Measurements from ENCODE around the gene LPP. TPM values are rescaled to one million over a fixed set of nuclear protein-coding genes. Genes with fewer than 3 reads are reported as not detected.

The LPP gene
- polyA plus RNA-seq, 1 donor (not counting 4 experiments of a cell fraction or from before 2014, with no cell fraction given) = 16.0 TPM

DNA sequence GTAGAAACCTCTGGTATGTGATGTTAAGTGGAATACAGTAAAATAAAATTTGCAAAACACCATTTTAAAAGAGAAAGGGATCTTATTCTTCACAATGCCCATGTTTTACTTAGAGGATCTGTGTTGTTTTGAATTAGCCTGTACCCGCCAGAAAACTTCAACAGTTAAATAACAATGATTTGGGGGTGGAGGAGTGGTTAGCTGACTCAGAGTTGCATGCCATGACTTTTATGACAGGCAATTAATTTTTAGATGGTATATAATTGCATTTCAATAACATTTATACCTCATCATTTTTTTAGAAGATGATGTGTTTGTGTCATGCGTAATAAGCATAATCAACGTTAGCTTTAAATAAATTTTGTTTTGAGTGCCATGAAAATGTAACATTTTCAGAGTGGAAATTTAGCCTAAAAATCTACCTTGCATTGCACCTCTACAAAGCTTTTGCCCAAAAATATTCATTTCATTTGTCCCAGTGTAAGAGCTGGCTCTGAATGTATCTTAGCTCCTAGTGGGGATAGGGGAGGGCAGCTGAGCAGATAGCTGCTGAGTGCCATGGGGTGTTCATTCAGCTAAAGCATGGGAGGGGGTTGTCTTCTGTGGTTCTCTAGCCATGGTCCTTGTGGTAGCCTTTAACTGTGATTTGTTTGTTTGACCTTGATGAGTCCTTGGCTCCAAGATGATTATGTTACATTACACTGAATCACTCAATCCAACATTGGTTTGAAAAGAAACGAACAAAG lies 379.8 kb downstream of the LPP start:
- peak overlapping the region; percentile 13 for H3K27ac ChIP-seq (ENCODE audit: control insufficient read depth, insufficient read depth, low read length)
- H3K9me1 ChIP-seq (ENCODE audit: control insufficient read depth, extremely low read depth, insufficient read depth, low read length) = no peaks in the 10 kb centered on the region
- DNase-seq (ENCODE audit: low read depth, low spot score) (no peak), FAIRE-seq (peak; percentile 61)
- H3K36me3 ChIP-seq (ENCODE audit: control insufficient read depth in 2 of 2, extremely low read depth in 1 of 2, insufficient read depth in 2 of 2, low read length in 2 of 2) = no peaks in the 10 kb centered on the region
- peak overlapping the region; percentile 25 for H3K4me2 ChIP-seq (ENCODE audit: control insufficient read depth, extremely low read depth, insufficient read depth, low read depth, low read length)
- TF ChIP-seq, protein P1, sequence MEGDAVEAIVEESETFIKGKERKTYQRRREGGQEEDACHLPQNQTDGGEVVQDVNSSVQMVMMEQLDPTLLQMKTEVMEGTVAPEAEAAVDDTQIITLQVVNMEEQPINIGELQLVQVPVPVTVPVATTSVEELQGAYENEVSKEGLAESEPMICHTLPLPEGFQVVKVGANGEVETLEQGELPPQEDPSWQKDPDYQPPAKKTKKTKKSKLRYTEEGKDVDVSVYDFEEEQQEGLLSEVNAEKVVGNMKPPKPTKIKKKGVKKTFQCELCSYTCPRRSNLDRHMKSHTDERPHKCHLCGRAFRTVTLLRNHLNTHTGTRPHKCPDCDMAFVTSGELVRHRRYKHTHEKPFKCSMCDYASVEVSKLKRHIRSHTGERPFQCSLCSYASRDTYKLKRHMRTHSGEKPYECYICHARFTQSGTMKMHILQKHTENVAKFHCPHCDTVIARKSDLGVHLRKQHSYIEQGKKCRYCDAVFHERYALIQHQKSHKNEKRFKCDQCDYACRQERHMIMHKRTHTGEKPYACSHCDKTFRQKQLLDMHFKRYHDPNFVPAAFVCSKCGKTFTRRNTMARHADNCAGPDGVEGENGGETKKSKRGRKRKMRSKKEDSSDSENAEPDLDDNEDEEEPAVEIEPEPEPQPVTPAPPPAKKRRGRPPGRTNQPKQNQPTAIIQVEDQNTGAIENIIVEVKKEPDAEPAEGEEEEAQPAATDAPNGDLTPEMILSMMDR (optimal IDR thresholded peaks at IDR 0.05 in 1 of 3, IDR thresholded peaks at IDR 0.05 in 1 of 3, conservative IDR thresholded peaks at IDR 0.05 in 1 of 3; ENCODE audit: extremely low read depth in 1 of 3, insufficient read depth in 2 of 3, low read length in 3 of 3) = no peak
- no peak for TF ChIP-seq EZH2 (IDR thresholded peaks at IDR 0.05; ENCODE audit: low read length)
- no peaks in the 10 kb centered on the region for H3K9me3 ChIP-seq (ENCODE audit: control insufficient read depth, low read depth, low read length)
- no peak overlapping the region for H3K4me3 ChIP-seq (ENCODE audit: control insufficient read depth in 2 of 3, extremely low read depth in 1 of 3, insufficient read depth in 2 of 3, low read depth in 1 of 3, low read length in 3 of 3)
- H3K4me1 ChIP-seq (ENCODE audit: control insufficient read depth, extremely low read depth, insufficient read depth, low read length) = peaks cover 36% of the 10 kb centered on the region
- dilution Hi-C loops (cut with MboI; ENCODE audit: extremely low pct_ligation_motif_present, low sequenced_read_pairs) = no loop called here
- H3K9ac ChIP-seq (ENCODE audit: control insufficient read depth, extremely low read depth, insufficient read depth, low read length) = no peak overlapping the region
- H4K20me1 ChIP-seq (ENCODE audit: control insufficient read depth, extremely low read depth, insufficient read depth, low read length) = no peaks in the 10 kb centered on the region
- H3K79me2 ChIP-seq (ENCODE audit: control insufficient read depth, insufficient read depth, low read length) = no peaks in the 10 kb centered on the region
- no peaks in the 10 kb centered on the region for H3K27me3 ChIP-seq (ENCODE audit: control insufficient read depth, extremely low read depth, insufficient read depth, low read length)
- no peak overlapping the region for H2AFZ ChIP-seq (ENCODE audit: control insufficient read depth, low read length)

DNA sequence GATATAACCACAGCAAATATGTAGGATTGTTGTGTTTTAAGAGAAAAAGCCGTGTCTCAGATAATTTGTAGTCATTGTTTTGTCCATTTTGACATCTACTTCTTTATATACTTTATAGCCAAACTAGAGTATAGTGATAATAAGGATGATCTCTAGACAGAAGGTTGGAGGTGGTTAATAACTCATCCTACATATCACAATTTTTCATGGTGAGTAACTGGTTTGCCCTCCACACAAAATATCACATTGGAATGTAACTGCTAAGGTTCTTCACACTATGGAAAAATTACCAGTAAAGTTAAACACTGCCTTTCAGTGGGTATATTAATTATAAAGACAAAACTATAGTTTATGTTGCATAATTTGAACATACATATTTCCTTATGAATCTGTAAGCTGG lies 380.7 kb downstream of the LPP start:
- H3K9me3 ChIP-seq (ENCODE audit: control insufficient read depth, low read depth, low read length) = no peaks in the 10 kb centered on the region
- no peaks in the 10 kb centered on the region for H4K20me1 ChIP-seq (ENCODE audit: control insufficient read depth, extremely low read depth, insufficient read depth, low read length)
- TF ChIP-seq, protein P1 (optimal IDR thresholded peaks at IDR 0.05 in 1 of 3, IDR thresholded peaks at IDR 0.05 in 1 of 3, conservative IDR thresholded peaks at IDR 0.05 in 1 of 3; ENCODE audit: extremely low read depth in 1 of 3, insufficient read depth in 2 of 3, low read length in 3 of 3) = no peak
- no peak for TF ChIP-seq EZH2 (IDR thresholded peaks at IDR 0.05; ENCODE audit: low read length)
- FAIRE-seq (peak; percentile 43), DNase-seq (ENCODE audit: low read depth, low spot score) (no peak)
- H3K9ac ChIP-seq (ENCODE audit: control insufficient read depth, extremely low read depth, insufficient read depth, low read length) = no peak overlapping the region
- H3K9me1 ChIP-seq (ENCODE audit: control insufficient read depth, extremely low read depth, insufficient read depth, low read length) = no peaks in the 10 kb centered on the region
- no peak overlapping the region for H2AFZ ChIP-seq (ENCODE audit: control insufficient read depth, low read length)
- no peaks in the 10 kb centered on the region for H3K36me3 ChIP-seq (ENCODE audit: control insufficient read depth in 2 of 2, extremely low read depth in 1 of 2, insufficient read depth in 2 of 2, low read length in 2 of 2)
- dilution Hi-C loops (cut with MboI; ENCODE audit: extremely low pct_ligation_motif_present, low sequenced_read_pairs) = no loop called here
- no peak overlapping the region for H3K27ac ChIP-seq (ENCODE audit: control insufficient read depth, insufficient read depth, low read length)
- H3K4me2 ChIP-seq (ENCODE audit: control insufficient read depth, extremely low read depth, insufficient read depth, low read depth, low read length) = no peak overlapping the region
- H3K4me3 ChIP-seq (ENCODE audit: control insufficient read depth in 2 of 3, extremely low read depth in 1 of 3, insufficient read depth in 2 of 3, low read depth in 1 of 3, low read length in 3 of 3) = no peak overlapping the region
- H3K4me1 ChIP-seq (ENCODE audit: control insufficient read depth, extremely low read depth, insufficient read depth, low read length) = peaks cover 36% of the 10 kb centered on the region
- no peaks in the 10 kb centered on the region for H3K79me2 ChIP-seq (ENCODE audit: control insufficient read depth, insufficient read depth, low read length)
- H3K27me3 ChIP-seq (ENCODE audit: control insufficient read depth, extremely low read depth, insufficient read depth, low read length) = no peaks in the 10 kb centered on the region

Data from keratinocyte (primary cell).